Embryonic facial prominence (tissue), 1 donor: ENCODE results near the gene AARS1.
"Not testable (repeated sequence)": the region's sequence is repeated elsewhere in the genome, so short reads cannot be mapped to it uniquely, and the experiment has no call there.

Source experiments
- DNase-seq: peaks from one replicate; pipeline ENCODE4 v3.0.0-alpha.2; 2016; ENCODE audit errors: extremely low spot score

The AARS1 gene

GRCh38 chr16:70224645-70225044, 64.7 kb downstream of the AARS1 start:
- not testable (repeated sequence) for DNase-seq

- DNase-seq = not testable (repeated sequence)
Observed at GRCh38 chr16:70223971-70224513, 65.3 kb downstream of the AARS1 start.

DNA sequence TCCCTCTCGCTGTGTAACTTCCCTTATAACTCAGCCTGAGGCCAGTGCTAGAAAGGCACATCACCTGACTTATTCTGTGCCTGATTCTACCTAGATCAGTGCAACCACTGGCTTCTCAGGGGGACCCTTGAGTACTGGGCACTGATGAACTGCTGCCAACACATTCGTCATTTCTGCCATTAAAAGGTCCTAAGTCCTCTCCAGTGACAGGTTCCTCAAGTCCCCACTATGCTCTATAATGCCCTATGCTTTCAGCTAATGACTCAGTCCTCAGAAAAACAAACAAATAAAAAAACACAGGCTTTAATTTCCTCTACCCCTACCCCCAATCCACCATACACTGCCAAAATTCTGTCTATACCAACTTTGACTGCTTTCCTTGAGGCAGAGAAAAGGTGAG, 66.1 kb downstream of the AARS1 start:
- not testable (repeated sequence) for DNase-seq

GRCh38 chr16:70222574-70222973, 66.7 kb downstream of the AARS1 start:
- DNase-seq = not testable (repeated sequence)

GRCh38 chr16:70218586-70218985, 70.7 kb downstream of the AARS1 start:
- DNase-seq = not testable (repeated sequence)

- DNase-seq = not testable (repeated sequence)
Observed at GRCh38 chr16:70206382-70206781, 82.9 kb downstream of the AARS1 start.

DNA sequence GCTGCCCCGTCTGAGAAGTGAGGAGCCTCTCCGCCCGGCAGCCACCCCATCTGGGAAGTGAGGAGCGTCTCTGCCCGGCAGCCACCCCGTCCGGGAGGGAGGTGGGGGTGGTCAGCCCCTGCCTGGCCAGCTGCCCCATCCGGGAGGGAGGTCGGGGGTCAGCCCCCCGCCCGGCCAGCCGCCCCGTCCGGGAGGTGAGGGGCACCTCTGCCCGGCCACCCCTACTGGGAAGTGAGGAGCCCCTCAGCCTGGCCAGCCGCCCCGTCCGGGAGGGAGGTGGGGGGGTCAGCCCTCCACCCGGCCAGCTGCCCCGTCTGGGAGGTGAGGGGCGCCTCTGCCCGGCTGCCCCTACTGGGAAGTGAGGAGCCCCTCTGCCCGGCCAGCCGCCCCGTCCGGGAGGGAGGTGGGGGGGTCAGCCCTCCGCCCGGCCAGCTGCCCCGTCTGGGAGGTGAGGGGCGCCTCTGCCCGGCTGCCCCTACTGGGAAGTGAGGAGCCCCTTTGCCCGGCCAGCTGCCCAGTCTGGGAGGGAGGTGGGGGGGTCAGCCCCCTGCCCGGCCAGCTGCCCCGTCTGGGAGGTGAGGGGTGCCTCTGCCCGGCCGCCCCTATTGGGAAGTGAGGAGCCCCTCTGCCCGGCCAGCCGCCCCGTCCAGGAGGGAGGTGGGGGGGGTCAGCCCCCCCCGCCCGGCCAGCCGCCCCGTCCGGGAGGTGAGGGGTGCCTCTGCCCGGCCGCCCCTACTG, 84.5 kb downstream of the AARS1 start:
- DNase-seq = not testable (repeated sequence)

GRCh38 chr16:70204010-70204409, 85.3 kb downstream of the AARS1 start:
- not testable (repeated sequence) for DNase-seq

DNA sequence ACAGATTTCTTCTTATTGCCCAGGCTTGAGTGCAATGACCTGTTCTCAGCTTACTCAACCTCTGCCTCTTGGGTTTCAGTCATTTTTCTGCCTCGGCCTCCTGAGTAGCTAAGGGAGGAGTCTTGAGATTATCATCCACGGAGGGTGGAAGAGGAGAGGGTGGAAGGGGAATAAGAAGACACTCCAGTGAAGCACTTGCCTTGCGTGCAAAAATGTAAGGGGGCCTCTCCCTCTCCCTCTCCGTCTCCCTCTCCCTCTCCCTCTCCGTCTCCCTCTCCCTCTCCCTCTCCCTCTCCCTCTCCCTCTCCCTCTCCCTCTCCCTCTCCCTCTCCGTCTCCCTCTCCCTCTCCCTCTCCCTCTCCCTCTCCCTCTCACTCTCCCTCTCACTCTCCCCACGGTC, 85.8 kb downstream of the AARS1 start:
- not testable (repeated sequence) for DNase-seq
